Activated CD4-positive, alpha-beta T cell treated with anti-CD3 and anti-CD28 coated beads, Interleukin-2, Interleukin-4, amounts not matched to agents 100 ng/mL and 50 ng/mL, durations not matched to agents 16 hours and 8 hours (primary cell): ENCODE data around the gene CBX2.

Source experiments
- DNase-seq: peaks from one replicate; pipeline ENCODE4 v3.0.0-alpha.2; 2020; ENCODE audit warnings: low spot score

The CBX2 gene

GRCh38 chr17:79800325-79801155, 22.6 kb downstream of the CBX2 start:
- peak; percentile 44 for DNase-seq

- no peak for DNase-seq
Observed at GRCh38 chr17:79801156-79802038, 23.4 kb downstream of the CBX2 start.

- DNase-seq = no peak
Observed at GRCh38 chr17:79802039-79802735, 24.2 kb downstream of the CBX2 start.

GRCh38 chr17:79802736-79803420, 24.9 kb downstream of the CBX2 start:
- DNase-seq = no peak

- no peak for DNase-seq
Observed at GRCh38 chr17:79803421-79803996, 25.6 kb downstream of the CBX2 start.

GRCh38 chr17:79803997-79804855, 26.3 kb downstream of the CBX2 start:
- DNase-seq = peak; percentile 85

- no peak for DNase-seq
Observed at GRCh38 chr17:79804856-79805696, 27.1 kb downstream of the CBX2 start.

- DNase-seq = no peak
Observed at GRCh38 chr17:79806446-79806760, 28.5 kb downstream of the CBX2 start.

- no peak for DNase-seq
Observed at GRCh38 chr17:79806863-79807720, 29.1 kb downstream of the CBX2 start.

- DNase-seq = peak; percentile 46
Observed at GRCh38 chr17:79808763-79809529, 31.0 kb downstream of the CBX2 start.

GRCh38 chr17:79809530-79810129, 31.7 kb downstream of the CBX2 start:
- no peak for DNase-seq

GRCh38 chr17:79810130-79811010, 32.4 kb downstream of the CBX2 start:
- DNase-seq = peak; percentile 74

GRCh38 chr17:79811011-79811867, 33.3 kb downstream of the CBX2 start:
- DNase-seq = peak; percentile 34

- no peak for DNase-seq
Observed at GRCh38 chr17:79811868-79812352, 34.0 kb downstream of the CBX2 start.
